GM18517 (cell line): ENCODE measurements around the gene PCDHA12.
"Not testable (repeated sequence)": the region's sequence is repeated elsewhere in the genome, so short reads cannot be mapped to it uniquely, and the experiment has no call there.

Experiments used
- ATAC-seq: cut with Tn5 transposase; IDR thresholded peaks from one replicate; pipeline ENCODE4 v1.9.1; 2021; ENCODE audit warnings: mild to moderate bottlenecking, moderate library complexity; ENCODE audit not compliant: unreplicated experiment

Gene PCDHA12

GRCh38 chr5:140855772-140856674 is 19.1 kb upstream of the PCDHA12 start, which contains the start of gene PCDHA10:
Gene PCDHA10, plus strand, starts transcription at chr5:140855897. Its CDS starts 152 bp downstream, at chr5:140856049.
- ATAC-seq, result no peak

- ATAC-seq, result no peak
Measured at GRCh38 chr5:140857177-140857986, 17.7 kb upstream of the PCDHA12 start.

- no peak for ATAC-seq
Measured at GRCh38 chr5:140857987-140858240, 17.2 kb upstream of the PCDHA12 start.

DNA sequence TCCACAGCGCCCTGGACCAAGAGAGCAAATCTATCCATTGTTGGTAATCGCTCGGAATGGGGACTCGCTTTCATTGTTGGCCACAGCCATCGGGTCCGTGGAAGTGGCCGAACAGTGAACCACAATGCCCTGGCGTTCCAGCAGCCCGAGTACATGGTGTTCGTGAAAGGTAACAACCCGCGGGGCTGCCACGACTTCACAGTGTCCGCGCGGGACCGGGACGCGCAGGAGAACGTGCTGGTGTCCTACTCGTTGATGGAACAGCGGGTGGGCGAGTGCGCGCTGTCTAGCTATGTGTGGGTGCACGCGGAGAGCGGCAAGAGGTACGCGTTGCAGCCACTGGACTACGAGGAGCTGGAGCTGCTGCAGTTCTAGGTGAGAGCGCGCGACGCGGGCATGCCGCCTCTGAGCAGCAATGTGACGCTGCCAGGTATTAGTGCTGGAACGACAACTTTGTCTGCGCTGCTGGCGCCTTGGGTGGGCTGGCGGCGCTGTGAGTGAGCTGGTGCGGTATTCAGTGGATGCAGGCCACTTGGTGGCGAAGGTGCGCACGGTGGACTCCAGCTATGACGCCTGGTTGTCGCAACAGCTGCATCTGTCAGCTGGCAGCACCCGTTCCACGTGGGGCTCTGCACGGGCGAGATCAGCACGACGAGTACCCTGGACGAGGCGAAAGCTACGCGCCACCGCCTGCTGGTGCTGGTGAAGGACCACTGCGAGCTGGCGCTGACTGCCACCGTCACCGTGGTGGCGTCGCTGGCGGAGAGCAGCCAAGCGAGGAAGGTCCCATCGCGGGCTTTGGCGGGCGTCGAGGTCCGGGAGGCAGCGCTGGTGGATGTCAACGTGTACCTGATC is 12.4 kb upstream of the PCDHA12 start:
- no peak for ATAC-seq

- no peak for ATAC-seq
Measured at GRCh38 chr5:140868721-140869554, 6.2 kb upstream of the PCDHA12 start, which contains the start of gene PCDHA11. Gene PCDHA11, plus strand, starts transcription at chr5:140868957. Its CDS starts 147 bp downstream, at chr5:140869104.

DNA sequence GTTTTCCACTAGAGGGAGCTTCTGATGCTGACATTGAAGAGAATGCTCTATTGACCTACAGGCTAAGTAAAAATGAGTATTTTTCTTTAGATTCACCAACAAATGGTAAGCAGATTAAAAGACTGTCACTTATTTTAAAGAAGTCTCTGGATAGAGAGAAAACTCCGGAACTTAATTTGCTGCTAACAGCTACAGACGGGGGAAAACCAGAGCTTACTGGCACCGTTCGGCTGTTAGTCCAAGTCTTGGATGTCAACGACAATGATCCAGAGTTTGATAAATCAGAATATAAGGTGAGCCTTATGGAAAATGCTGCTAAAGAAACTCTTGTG is 5.6 kb upstream of the PCDHA12 start:
- no peak for ATAC-seq

DNA sequence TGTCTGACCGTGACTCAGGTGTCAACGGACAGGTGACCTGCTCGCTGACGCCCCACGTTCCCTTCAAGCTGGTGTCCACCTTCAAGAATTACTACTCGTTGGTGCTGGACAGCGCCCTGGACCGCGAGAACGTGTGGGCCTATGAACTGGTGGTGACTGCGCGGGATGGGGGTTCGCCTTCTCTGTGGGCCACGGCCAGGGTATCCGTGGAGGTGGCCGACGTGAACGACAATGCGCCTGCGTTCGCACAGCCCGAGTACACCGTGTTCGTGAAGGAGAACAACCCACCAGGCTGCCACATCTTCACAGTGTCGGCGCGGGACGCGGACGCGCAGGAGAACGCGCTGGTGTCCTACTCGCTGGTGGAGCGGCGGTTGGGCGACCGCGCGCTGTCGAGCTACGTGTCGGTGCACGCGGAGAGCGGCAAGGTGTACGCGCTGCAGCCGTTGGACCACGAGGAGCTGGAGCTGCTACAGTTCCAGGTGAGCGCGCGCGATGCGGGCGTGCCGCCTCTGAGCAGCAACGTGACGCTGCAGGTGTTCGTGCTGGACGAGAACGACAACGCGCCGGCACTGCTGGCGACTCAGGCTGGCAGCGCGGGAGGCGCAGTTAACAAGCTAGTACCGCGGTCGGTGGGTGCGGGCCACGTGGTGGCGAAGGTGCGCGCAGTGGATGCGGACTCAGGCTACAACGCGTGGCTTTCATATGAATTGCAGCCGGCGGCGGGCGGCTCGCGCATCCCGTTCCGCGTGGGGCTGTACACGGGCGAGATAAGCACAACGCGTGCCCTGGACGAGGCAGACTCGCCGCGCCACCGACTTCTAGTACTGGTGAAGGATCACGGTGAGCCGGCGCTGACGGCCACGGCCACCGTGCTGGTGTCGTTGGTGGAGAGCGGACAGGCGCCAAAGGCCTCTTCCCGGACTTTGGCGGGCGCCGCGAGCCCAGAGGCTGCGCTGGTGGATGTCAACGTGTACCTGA is 4.6 kb upstream of the PCDHA12 start:
- no peak for ATAC-seq

GRCh38 chr5:140876541-140877261 is 1.6 kb downstream of the PCDHA12 start:
- ATAC-seq, result not testable (repeated sequence)

- no peak for ATAC-seq
Measured at GRCh38 chr5:140877262-140877581, 2.1 kb downstream of the PCDHA12 start.

- ATAC-seq, result no peak
Measured at GRCh38 chr5:140881889-140882590, 6.9 kb downstream of the PCDHA12 start, which contains the start of gene PCDHA13. Gene PCDHA13, plus strand, starts transcription at chr5:140882124. Its CDS starts 145 bp downstream, at chr5:140882269.

DNA sequence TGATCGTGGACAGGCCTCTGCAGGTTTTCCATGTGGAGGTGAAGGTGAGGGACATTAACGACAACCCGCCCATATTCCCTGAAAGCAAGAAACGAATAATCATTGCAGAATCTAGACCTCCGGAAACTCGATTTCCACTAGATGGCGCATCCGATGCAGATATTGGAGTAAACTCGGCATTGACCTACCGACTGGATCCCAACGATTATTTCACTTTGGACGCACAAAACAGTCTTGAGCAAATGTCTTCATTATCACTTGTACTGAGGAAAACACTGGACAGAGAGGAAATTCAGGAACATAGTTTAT is 7.4 kb downstream of the PCDHA12 start:
- ATAC-seq, result no peak

GRCh38 chr5:140883373-140883772 is 8.3 kb downstream of the PCDHA12 start:
- ATAC-seq, result no peak

DNA sequence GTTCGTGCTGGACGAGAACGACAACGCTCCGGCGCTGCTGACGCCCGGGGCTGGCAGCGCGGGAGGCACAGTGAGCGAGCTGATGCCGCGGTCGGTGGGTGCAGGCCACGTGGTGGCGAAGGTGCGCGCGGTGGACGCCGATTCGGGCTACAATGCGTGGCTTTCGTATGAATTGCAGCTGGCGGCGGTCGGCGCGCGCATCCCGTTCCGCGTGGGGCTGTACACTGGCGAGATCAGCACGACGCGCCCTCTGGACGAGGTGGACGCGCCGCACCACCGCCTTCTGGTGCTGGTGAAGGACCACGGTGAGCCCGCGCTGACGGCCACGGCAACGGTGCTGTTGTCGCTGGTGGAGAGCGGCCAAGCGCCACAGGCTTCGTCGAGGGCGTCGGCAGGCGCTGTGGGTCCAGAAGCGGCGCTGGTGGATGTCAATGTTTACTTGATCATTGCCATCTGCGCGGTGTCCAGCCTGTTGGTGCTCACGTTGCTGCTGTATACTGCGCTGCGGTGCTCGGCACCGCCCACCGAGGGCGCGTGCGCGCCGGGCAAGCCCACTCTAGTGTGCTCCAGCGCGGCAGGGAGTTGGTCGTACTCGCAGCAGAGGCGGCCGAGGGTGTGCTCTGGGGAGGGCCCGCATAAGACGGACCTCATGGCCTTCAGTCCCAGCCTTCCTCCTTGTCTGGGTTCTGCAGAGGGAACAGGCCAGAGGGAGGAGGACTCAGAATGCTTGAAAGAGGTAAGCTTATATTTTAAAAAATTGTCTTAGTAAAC is 9.0 kb downstream of the PCDHA12 start:
- no peak for ATAC-seq

- ATAC-seq, result no peak
Measured at GRCh38 chr5:140916325-140916724, 41.2 kb downstream of the PCDHA12 start.

GRCh38 chr5:140923601-140924000 is 48.5 kb downstream of the PCDHA12 start:
- no peak for ATAC-seq

GRCh38 chr5:140925806-140926442 is 50.8 kb downstream of the PCDHA12 start, which contains the start of gene PCDHAC1:
Gene PCDHAC1, plus strand, starts transcription at chr5:140926299. Its CDS starts 594 bp downstream, at chr5:140926893.
- no peak for ATAC-seq
